ENCODE measurements around the gene GPR148.

DNA sequence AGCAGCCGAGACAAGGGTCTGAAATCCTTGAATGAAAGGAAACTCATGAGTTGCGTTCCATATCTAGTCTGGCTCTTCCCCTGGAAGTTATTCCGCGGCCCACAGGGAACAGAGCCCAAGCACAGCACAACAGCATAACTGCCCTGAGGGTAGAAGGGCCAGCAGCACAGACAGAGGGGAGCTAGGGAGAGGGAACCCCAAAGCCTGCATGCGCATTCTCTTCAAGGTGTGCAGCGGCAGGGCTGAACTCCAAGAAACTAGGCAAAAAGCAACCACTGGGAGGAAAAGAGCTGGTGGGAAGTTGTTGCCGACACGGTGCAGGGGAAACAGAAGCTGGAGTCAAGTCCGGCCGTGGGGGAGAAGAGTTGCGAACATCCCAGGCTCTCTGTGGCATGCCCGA is 11.8 kb downstream of the GPR148 start:
- TF ChIP-seq, protein P1, sequence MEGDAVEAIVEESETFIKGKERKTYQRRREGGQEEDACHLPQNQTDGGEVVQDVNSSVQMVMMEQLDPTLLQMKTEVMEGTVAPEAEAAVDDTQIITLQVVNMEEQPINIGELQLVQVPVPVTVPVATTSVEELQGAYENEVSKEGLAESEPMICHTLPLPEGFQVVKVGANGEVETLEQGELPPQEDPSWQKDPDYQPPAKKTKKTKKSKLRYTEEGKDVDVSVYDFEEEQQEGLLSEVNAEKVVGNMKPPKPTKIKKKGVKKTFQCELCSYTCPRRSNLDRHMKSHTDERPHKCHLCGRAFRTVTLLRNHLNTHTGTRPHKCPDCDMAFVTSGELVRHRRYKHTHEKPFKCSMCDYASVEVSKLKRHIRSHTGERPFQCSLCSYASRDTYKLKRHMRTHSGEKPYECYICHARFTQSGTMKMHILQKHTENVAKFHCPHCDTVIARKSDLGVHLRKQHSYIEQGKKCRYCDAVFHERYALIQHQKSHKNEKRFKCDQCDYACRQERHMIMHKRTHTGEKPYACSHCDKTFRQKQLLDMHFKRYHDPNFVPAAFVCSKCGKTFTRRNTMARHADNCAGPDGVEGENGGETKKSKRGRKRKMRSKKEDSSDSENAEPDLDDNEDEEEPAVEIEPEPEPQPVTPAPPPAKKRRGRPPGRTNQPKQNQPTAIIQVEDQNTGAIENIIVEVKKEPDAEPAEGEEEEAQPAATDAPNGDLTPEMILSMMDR (IDR thresholded peaks at IDR 0.05; ENCODE audit: poor library complexity), result no peak
- no peak for TF ChIP-seq EZH2 (IDR thresholded peaks at IDR 0.05; ENCODE audit: borderline replicate concordance)

Data from hepatocyte (in vitro differentiated cells).